Parathyroid adenoma (tissue), 2 donors: Measurements from ENCODE around the gene IGLL1.
A peak's percentile ranks its signal among the peaks of the same experiment; 100 is the strongest.
"Not testable (repeated sequence)": the region's sequence is repeated elsewhere in the genome, so short reads cannot be mapped to it uniquely, and the experiment has no call there.

Source experiments
- H2AFZ ChIP-seq: fragments of 300-600 bp; sonication (generic); one replicate; pipeline ENCODE4 v1.7.0; 2017; ENCODE audit warnings: antibody characterized with exemption, mild to moderate bottlenecking
- H3K27ac ChIP-seq: fragments of 300-600 bp; sonication (generic); one replicate; pipeline ENCODE4 v1.7.0; 2017
- H3K27me3 ChIP-seq: fragments of 300-600 bp; sonication (generic); one replicate; pipeline ENCODE4 v1.7.0; 2017; ENCODE audit warnings: low read length; ENCODE audit not compliant: control insufficient read depth, insufficient read depth
- H3K36me3 ChIP-seq: fragments of 300-600 bp; sonication (generic); one replicate; pipeline ENCODE4 v1.7.0; 2017; ENCODE audit warnings: low read length; ENCODE audit not compliant: control insufficient read depth, insufficient read depth
- H3K4me1 ChIP-seq: fragments of 300-600 bp; sonication (generic); one replicate; pipeline ENCODE4 v1.7.0; 2017; ENCODE audit warnings: control low read depth
- H3K4me2 ChIP-seq: fragments of 300-600 bp; sonication (generic); one replicate; pipeline ENCODE4 v1.7.0; 2017; ENCODE audit warnings: low read length
- H3K4me3 ChIP-seq: fragments of 300-600 bp; sonication (generic); one replicate; pipeline ENCODE4 v1.7.0; 2017; ENCODE audit warnings: low read depth, low read length
- H3K79me2 ChIP-seq: fragments of 300-600 bp; sonication (generic); one replicate; pipeline ENCODE4 v1.7.0; 2017; ENCODE audit warnings: control low read depth
- H3K9ac ChIP-seq: fragments of 300-600 bp; sonication (generic); one replicate; pipeline ENCODE4 v1.7.0; 2017; ENCODE audit warnings: mild to moderate bottlenecking
- H3K9me3 ChIP-seq: fragments of 300-600 bp; sonication (generic); one replicate; pipeline ENCODE4 v1.7.0; 2017; ENCODE audit warnings: low read length; ENCODE audit not compliant: control insufficient read depth
- CTCF ChIP-seq: fragments of 300-600 bp; sonication (generic); IDR thresholded peaks from one replicate; pipeline ENCODE4 v1.7.0; 2017; ENCODE audit warnings: antibody characterized with exemption, mild to moderate bottlenecking
- donor health status: primary hyperparathyroidism.

The IGLL1 gene

GRCh38 chr22:23539135-23539838 is 40.8 kb downstream of the IGLL1 start:
- Histone ChIP-seq H3K27ac (no peak overlapping the region), H3K4me3 (no peak overlapping the region), H3K9ac (no peak overlapping the region), H3K36me3 (no peaks in the 10 kb centered on the region), H3K4me2 (peak overlapping the region; percentile 50), H3K9me3 (no peaks in the 10 kb centered on the region), H3K79me2 (no peaks in the 10 kb centered on the region), H3K27me3 (no peaks in the 10 kb centered on the region), H2AFZ (peak overlapping the region; percentile 57), H3K4me1 (no peaks in the 10 kb centered on the region)
- peak; percentile 83 for TF ChIP-seq CTCF

GRCh38 chr22:23538696-23539030 is 41.4 kb downstream of the IGLL1 start:
- not testable (repeated sequence) for H3K4me1 ChIP-seq, H3K79me2 ChIP-seq, H2AFZ ChIP-seq, H3K27me3 ChIP-seq, H3K27ac ChIP-seq, H3K9ac ChIP-seq, H3K4me3 ChIP-seq, H3K36me3 ChIP-seq, H3K9me3 ChIP-seq, H3K4me2 ChIP-seq

- H3K9ac ChIP-seq, H3K4me3 ChIP-seq, H3K9me3 ChIP-seq, H3K79me2 ChIP-seq, H3K4me1 ChIP-seq, H3K27ac ChIP-seq, H2AFZ ChIP-seq, H3K36me3 ChIP-seq, H3K4me2 ChIP-seq, H3K27me3 ChIP-seq: not testable (repeated sequence)
These were observed 42.0 kb downstream of the IGLL1 start for GRCh38 chr22:23537830-23538695.

GRCh38 chr22:23537416-23537815 is 42.7 kb downstream of the IGLL1 start:
- Histone ChIP-seq H3K4me2 (no peak overlapping the region), H3K9me3 (no peaks in the 10 kb centered on the region), H3K4me1 (no peaks in the 10 kb centered on the region), H3K4me3 (no peak overlapping the region), H3K36me3 (no peaks in the 10 kb centered on the region), H3K9ac (no peak overlapping the region), H3K27ac (no peak overlapping the region), H3K79me2 (no peaks in the 10 kb centered on the region), H2AFZ (no peak overlapping the region), H3K27me3 (no peaks in the 10 kb centered on the region)
- no peak for TF ChIP-seq CTCF

GRCh38 chr22:23536821-23537345 is 43.2 kb downstream of the IGLL1 start:
- Histone ChIP-seq H3K4me2 (no peak overlapping the region), H3K27me3 (no peaks in the 10 kb centered on the region), H3K9me3 (no peaks in the 10 kb centered on the region), H3K27ac (no peak overlapping the region), H3K79me2 (no peaks in the 10 kb centered on the region), H3K9ac (no peak overlapping the region), H3K4me1 (no peaks in the 10 kb centered on the region), H3K4me3 (no peak overlapping the region), H2AFZ (no peak overlapping the region), H3K36me3 (no peaks in the 10 kb centered on the region)
- no peak for TF ChIP-seq CTCF

GRCh38 chr22:23535790-23536661 is 44.1 kb downstream of the IGLL1 start:
- H3K27ac ChIP-seq, H3K9ac ChIP-seq: not testable (repeated sequence)

More at GRCh38 chr22:23535790-23536661, 44.1 kb downstream of the IGLL1 start:
- H3K9me3 ChIP-seq, H3K27me3 ChIP-seq, H3K79me2 ChIP-seq, H3K4me3 ChIP-seq, H3K4me2 ChIP-seq, H3K36me3 ChIP-seq, H2AFZ ChIP-seq, H3K4me1 ChIP-seq: not testable (repeated sequence)
